OCI-LY1 (cell line): ENCODE measurements around the gene ZNF598.

ENCODE experiments used
- H2AFZ ChIP-seq: fragments of 200-600 bp; sonication (generic), shearing (Covaris generic); 2 replicates; pipeline ENCODE4 v1.6.0; 2014; ENCODE audit warnings: antibody characterized with exemption, mild to moderate bottlenecking, low read length
- H3F3A ChIP-seq: fragments of 200-600 bp; sonication (generic), shearing (Covaris generic); 2 replicates; pipeline ENCODE4 v1.6.0; 2014; ENCODE audit warnings: mild to moderate bottlenecking, antibody characterized with exemption, low read length, moderate library complexity; ENCODE audit not compliant: insufficient read depth
- H3K27ac ChIP-seq: fragments of 200-600 bp; sonication (generic); 2 replicates; pipeline ENCODE4 v1.5.1; 2014; ENCODE audit warnings: low read length, mixed run types, mild to moderate bottlenecking, low read depth; ENCODE audit not compliant: poor library complexity, severe bottlenecking
- H3K27me3 ChIP-seq: fragments of 200-600 bp; sonication (generic); 2 replicates; pipeline ENCODE4 v1.6.0; 2014; ENCODE audit warnings: antibody characterized with exemption, mild to moderate bottlenecking, low read length, moderate library complexity; ENCODE audit not compliant: insufficient read depth
- H3K36me3 ChIP-seq: fragments of 200-600 bp; sonication (generic); 2 replicates; pipeline ENCODE4 v1.6.1; 2014; ENCODE audit warnings: mild to moderate bottlenecking, antibody characterized with exemption, low read length, moderate library complexity, mixed read lengths; ENCODE audit not compliant: insufficient read depth
- H3K4me1 ChIP-seq: fragments of 200-600 bp; sonication (generic); 2 replicates; pipeline ENCODE4 v1.5.1; 2014; ENCODE audit warnings: mild to moderate bottlenecking, low read length, moderate library complexity; ENCODE audit not compliant: insufficient read depth, severe bottlenecking
- H3K4me2 ChIP-seq: fragments of 200-600 bp; sonication (generic), shearing (Covaris generic); 2 replicates; pipeline ENCODE4 v1.6.1; 2014; ENCODE audit warnings: low read length
- H3K4me3 ChIP-seq: fragments of 200-600 bp; sonication (generic); 2 replicates; pipeline ENCODE4 v1.5.1; 2014; ENCODE audit warnings: low read length, low read depth, mild to moderate bottlenecking, mixed read lengths; ENCODE audit not compliant: poor library complexity, severe bottlenecking
- H3K79me2 ChIP-seq: fragments of 200-600 bp; shearing (Covaris generic); 2 replicates; pipeline ENCODE4 v1.6.1; 2016; ENCODE audit warnings: mixed run types, low read length, mixed read lengths; ENCODE audit not compliant: insufficient read depth
- H3K9ac ChIP-seq: fragments of 200-600 bp; sonication (generic), shearing (Covaris generic); 2 replicates; pipeline ENCODE4 v1.6.1; 2014; ENCODE audit warnings: mild to moderate bottlenecking, low read length, mixed read lengths
- H3K9me2 ChIP-seq: fragments of 200-600 bp; sonication (generic), shearing (Covaris generic); 2 replicates; pipeline ENCODE4 v1.6.1; 2014; ENCODE audit warnings: low read depth, mild to moderate bottlenecking, low read length, mixed read lengths
- H3K9me3 ChIP-seq: fragments of 200-600 bp; shearing (Covaris generic); 2 replicates; pipeline ENCODE4 v1.6.1; 2014; ENCODE audit warnings: low read length, mixed read lengths
- H4K20me1 ChIP-seq: fragments of 200-600 bp; sonication (generic), shearing (Covaris generic); 2 replicates; pipeline ENCODE4 v1.6.0; 2016; ENCODE audit warnings: mild to moderate bottlenecking, low read length; ENCODE audit not compliant: insufficient read depth
- CTCF ChIP-seq: fragments of 200-600 bp; sonication (generic), shearing (Covaris generic); IDR thresholded peaks from 2 replicates; pipeline ENCODE4 v1.5.1; 2017; ENCODE audit warnings: mild to moderate bottlenecking, antibody characterized with exemption, low read length, moderate library complexity, mixed read lengths
- EZH2 ChIP-seq: fragments of 200-600 bp; sonication (generic), shearing (Covaris generic); IDR thresholded peaks from 2 replicates; pipeline ENCODE4 v1.8.0; 2017; ENCODE audit warnings: borderline replicate concordance, mixed run types, mild to moderate bottlenecking, antibody characterized with exemption, low read length, moderate library complexity, mixed read lengths

Gene ZNF598

GRCh38 chr16:2019921-2020831, 10.6 kb upstream of the ZNF598 start:
- Histone ChIP-seq H3K4me1 (peaks cover 12% of the 10 kb centered on the region), H3K36me3 (no peaks in the 10 kb centered on the region), H3K79me2 (no peaks in the 10 kb centered on the region), H3K4me2 (no peak overlapping the region), H4K20me1 (no peaks in the 10 kb centered on the region), H3K4me3 (no peak overlapping the region), H3K9ac (no peak overlapping the region), H3F3A (no peaks in the 10 kb centered on the region), H3K27ac (no peak overlapping the region), H3K9me2 (no peaks in the 10 kb centered on the region), H3K9me3 (no peaks in the 10 kb centered on the region), H2AFZ (no peak overlapping the region), H3K27me3 (peaks cover 1% of the 10 kb centered on the region; the same call in 1 of the 2 replicates)
- TF ChIP-seq CTCF: no peak

GRCh38 chr16:2019518-2019920, 9.9 kb upstream of the ZNF598 start, which contains the start of gene NPW:
TSS of gene NPW (plus strand) at chr16:2019785.
- no peak within 1 kb of the TSS for H3K9ac ChIP-seq
- H3K27me3 ChIP-seq: no peaks in the 10 kb centered on the region
- H2AFZ ChIP-seq: no peak within 1 kb of the TSS
- no peaks in the 10 kb centered on the region for H3K9me3 ChIP-seq
- H3K36me3 ChIP-seq: no peaks in the 10 kb centered on the region
- no peaks in the 10 kb centered on the region for H3F3A ChIP-seq
- H3K4me3 ChIP-seq: no peak within 1 kb of the TSS
- no peaks in the 10 kb centered on the region for H3K9me2 ChIP-seq
- no peaks in the 10 kb centered on the region for H3K79me2 ChIP-seq
- H3K27ac ChIP-seq: no peak within 1 kb of the TSS
- peaks cover 12% of the 10 kb centered on the region for H3K4me1 ChIP-seq
- no peak for TF ChIP-seq CTCF
- no peak for TF ChIP-seq EZH2
- H3K4me2 ChIP-seq: no peak within 1 kb of the TSS
- no peaks in the 10 kb centered on the region for H4K20me1 ChIP-seq

- Histone ChIP-seq H3K4me1 (no peaks in the 10 kb centered on the region), H3K79me2 (no peaks in the 10 kb centered on the region), H3K4me2 (no peak overlapping the region), H3F3A (no peaks in the 10 kb centered on the region), H2AFZ (no peak overlapping the region), H4K20me1 (no peaks in the 10 kb centered on the region), H3K27ac (no peak overlapping the region), H3K9me3 (no peaks in the 10 kb centered on the region), H3K36me3 (no peaks in the 10 kb centered on the region), H3K4me3 (no peak overlapping the region), H3K9ac (no peak overlapping the region), H3K27me3 (no peaks in the 10 kb centered on the region), H3K9me2 (no peaks in the 10 kb centered on the region)
- peak; percentile 57 for TF ChIP-seq CTCF
- no peak for TF ChIP-seq EZH2
These were observed 6.8 kb upstream of the ZNF598 start for GRCh38 chr16:2016407-2016922.
